T-helper 1 cell treated with Interleukin-12 subunit alpha and Interleukin-12 subunit beta and Interleukin-4 antibody, amounts not matched to agents 30 μg/mL and 1 μg/mL, for 36 hours (primary cell): ENCODE results near the gene CAV1.

Source experiments
- H3K27ac Mint-ChIP-seq: one replicate; pipeline ENCODE4 v1.8.0; 2021; ENCODE audit warnings: mild to moderate bottlenecking, mixed read lengths
- H3K27me3 Mint-ChIP-seq: one replicate; pipeline ENCODE4 v1.8.0; 2021; ENCODE audit warnings: low read depth, mixed read lengths
- H3K36me3 Mint-ChIP-seq: one replicate; pipeline ENCODE4 v1.8.0; 2021; ENCODE audit warnings: low read depth, mixed read lengths
- H3K4me1 Mint-ChIP-seq: one replicate; pipeline ENCODE4 v1.8.0; 2021; ENCODE audit warnings: low read depth, mixed read lengths
- H3K4me3 Mint-ChIP-seq: one replicate; pipeline ENCODE4 v1.8.0; 2021; ENCODE audit warnings: mild to moderate bottlenecking, moderate library complexity, mixed read lengths
- H3K9me3 Mint-ChIP-seq: one replicate; pipeline ENCODE4 v1.8.0; 2021; ENCODE audit warnings: mixed read lengths

CAV1 gene

GRCh38 chr7:116532102-116532688 is 7.4 kb downstream of the CAV1 start:
- H3K27me3 Mint-ChIP-seq, result peaks cover 31% of the 10 kb centered on the region
- no peak overlapping the region for H3K27ac Mint-ChIP-seq
- no peaks in the 10 kb centered on the region for H3K9me3 Mint-ChIP-seq
- H3K4me1 Mint-ChIP-seq, result no peaks in the 10 kb centered on the region
- H3K36me3 Mint-ChIP-seq, result no peaks in the 10 kb centered on the region
- no peak overlapping the region for H3K4me3 Mint-ChIP-seq

- peaks cover 14% of the 10 kb centered on the region for H3K27me3 Mint-ChIP-seq
- H3K4me3 Mint-ChIP-seq, result no peak overlapping the region
- H3K27ac Mint-ChIP-seq, result no peak overlapping the region
- no peaks in the 10 kb centered on the region for H3K36me3 Mint-ChIP-seq
- H3K9me3 Mint-ChIP-seq, result no peaks in the 10 kb centered on the region
- no peaks in the 10 kb centered on the region for H3K4me1 Mint-ChIP-seq
Observed at GRCh38 chr7:116534790-116535189, 10.0 kb downstream of the CAV1 start.

- Mint-ChIP-seq H3K4me3 (no peak overlapping the region), H3K4me1 (no peaks in the 10 kb centered on the region), H3K9me3 (no peaks in the 10 kb centered on the region), H3K27ac (no peak overlapping the region), H3K27me3 (peaks cover 11% of the 10 kb centered on the region), H3K36me3 (no peaks in the 10 kb centered on the region)
Observed at GRCh38 chr7:116535416-116535815, 10.6 kb downstream of the CAV1 start.

GRCh38 chr7:116538138-116538537 is 13.3 kb downstream of the CAV1 start:
- Mint-ChIP-seq H3K4me3 (no peak overlapping the region), H3K27ac (no peak overlapping the region), H3K9me3 (no peaks in the 10 kb centered on the region), H3K4me1 (no peaks in the 10 kb centered on the region), H3K27me3 (no peaks in the 10 kb centered on the region), H3K36me3 (no peaks in the 10 kb centered on the region)

- Mint-ChIP-seq H3K36me3 (no peaks in the 10 kb centered on the region), H3K27ac (no peak overlapping the region), H3K4me1 (no peaks in the 10 kb centered on the region), H3K4me3 (no peak overlapping the region), H3K27me3 (no peaks in the 10 kb centered on the region), H3K9me3 (no peaks in the 10 kb centered on the region)
Observed at GRCh38 chr7:116539879-116540278, 15.0 kb downstream of the CAV1 start.

- no peaks in the 10 kb centered on the region for H3K27me3 Mint-ChIP-seq
- H3K4me1 Mint-ChIP-seq, result no peaks in the 10 kb centered on the region
- no peaks in the 10 kb centered on the region for H3K36me3 Mint-ChIP-seq
- H3K9me3 Mint-ChIP-seq, result no peaks in the 10 kb centered on the region
- H3K4me3 Mint-ChIP-seq, result no peak overlapping the region
- H3K27ac Mint-ChIP-seq, result no peak overlapping the region
Observed at GRCh38 chr7:116540743-116541142, 15.9 kb downstream of the CAV1 start.

GRCh38 chr7:116541951-116542350 is 17.1 kb downstream of the CAV1 start:
- H3K27me3 Mint-ChIP-seq, result no peaks in the 10 kb centered on the region
- no peak overlapping the region for H3K4me3 Mint-ChIP-seq
- H3K9me3 Mint-ChIP-seq, result no peaks in the 10 kb centered on the region
- no peaks in the 10 kb centered on the region for H3K36me3 Mint-ChIP-seq
- H3K27ac Mint-ChIP-seq, result no peak overlapping the region
- H3K4me1 Mint-ChIP-seq, result no peaks in the 10 kb centered on the region

- H3K27ac Mint-ChIP-seq, result no peak overlapping the region
Observed at GRCh38 chr7:116542618-116543017, 17.8 kb downstream of the CAV1 start.

GRCh38 chr7:116543664-116544063 is 18.8 kb downstream of the CAV1 start:
- Mint-ChIP-seq H3K36me3 (no peaks in the 10 kb centered on the region), H3K4me1 (no peaks in the 10 kb centered on the region), H3K27me3 (no peaks in the 10 kb centered on the region), H3K9me3 (no peaks in the 10 kb centered on the region), H3K27ac (no peak overlapping the region), H3K4me3 (no peak overlapping the region)

More at GRCh38 chr7:116542618-116543017, 17.8 kb downstream of the CAV1 start:
- no peak overlapping the region for H3K4me3 Mint-ChIP-seq
- no peaks in the 10 kb centered on the region for H3K27me3 Mint-ChIP-seq
- H3K4me1 Mint-ChIP-seq, result no peaks in the 10 kb centered on the region
- no peaks in the 10 kb centered on the region for H3K36me3 Mint-ChIP-seq
- H3K9me3 Mint-ChIP-seq, result no peaks in the 10 kb centered on the region

- no peak overlapping the region for H3K4me3 Mint-ChIP-seq
- no peaks in the 10 kb centered on the region for H3K36me3 Mint-ChIP-seq
- H3K27ac Mint-ChIP-seq, result no peak overlapping the region
- H3K4me1 Mint-ChIP-seq, result no peaks in the 10 kb centered on the region
- no peaks in the 10 kb centered on the region for H3K27me3 Mint-ChIP-seq
- no peaks in the 10 kb centered on the region for H3K9me3 Mint-ChIP-seq
Observed at GRCh38 chr7:116544487-116544886, 19.7 kb downstream of the CAV1 start.

GRCh38 chr7:116545411-116545993 is 20.7 kb downstream of the CAV1 start:
- Mint-ChIP-seq H3K4me1 (no peaks in the 10 kb centered on the region), H3K9me3 (no peaks in the 10 kb centered on the region), H3K36me3 (no peaks in the 10 kb centered on the region), H3K4me3 (no peak overlapping the region), H3K27ac (no peak overlapping the region), H3K27me3 (no peaks in the 10 kb centered on the region)

GRCh38 chr7:116546054-116546453 is 21.2 kb downstream of the CAV1 start:
- Mint-ChIP-seq H3K4me3 (no peak overlapping the region), H3K4me1 (no peaks in the 10 kb centered on the region), H3K9me3 (no peaks in the 10 kb centered on the region), H3K27me3 (no peaks in the 10 kb centered on the region), H3K36me3 (no peaks in the 10 kb centered on the region), H3K27ac (no peak overlapping the region)

GRCh38 chr7:116546916-116547315 is 22.1 kb downstream of the CAV1 start:
- H3K4me1 Mint-ChIP-seq, result no peaks in the 10 kb centered on the region

GRCh38 chr7:116547347-116547746 is 22.5 kb downstream of the CAV1 start:
- Mint-ChIP-seq H3K9me3 (no peaks in the 10 kb centered on the region), H3K27me3 (no peaks in the 10 kb centered on the region), H3K4me1 (no peaks in the 10 kb centered on the region), H3K27ac (no peak overlapping the region), H3K4me3 (no peak overlapping the region), H3K36me3 (no peaks in the 10 kb centered on the region)

More at GRCh38 chr7:116546916-116547315, 22.1 kb downstream of the CAV1 start:
- H3K9me3 Mint-ChIP-seq, result no peaks in the 10 kb centered on the region
- H3K4me3 Mint-ChIP-seq, result no peak overlapping the region
- no peaks in the 10 kb centered on the region for H3K36me3 Mint-ChIP-seq
- no peak overlapping the region for H3K27ac Mint-ChIP-seq
- no peaks in the 10 kb centered on the region for H3K27me3 Mint-ChIP-seq

- H3K4me3 Mint-ChIP-seq, result no peak overlapping the region
- H3K36me3 Mint-ChIP-seq, result no peaks in the 10 kb centered on the region
Observed at GRCh38 chr7:116548506-116548905, 23.7 kb downstream of the CAV1 start.

More at GRCh38 chr7:116548506-116548905, 23.7 kb downstream of the CAV1 start:
- Mint-ChIP-seq H3K27ac (no peak overlapping the region), H3K9me3 (no peaks in the 10 kb centered on the region), H3K4me1 (no peaks in the 10 kb centered on the region), H3K27me3 (peaks cover 1% of the 10 kb centered on the region)
